H9 (cell line): ENCODE data around the gene CALM1. TPM values are rescaled to one million over a fixed set of nuclear protein-coding genes. Genes with fewer than 3 reads are reported as not detected.

Experiments
- DNase-seq: peaks from one replicate; pipeline ENCODE4 v3.0.0-alpha.2; 2017
- H2AFZ ChIP-seq: one replicate; pipeline ENCODE4 v1.6.1; 2013; ENCODE audit warnings: mild to moderate bottlenecking, low read length, control low read depth, moderate library complexity
- H2AK5ac ChIP-seq: 2 replicates; pipeline ENCODE4 v1.6.1; 2013; ENCODE audit warnings: low read length, control low read depth, mixed read lengths; ENCODE audit not compliant: insufficient read length
- H2BK120ac ChIP-seq: one replicate; pipeline ENCODE4 v1.6.1; 2013; ENCODE audit warnings: low read depth, mild to moderate bottlenecking, low read length, control low read depth, inconsistent platforms; ENCODE audit not compliant: poor library complexity, severe bottlenecking
- H2BK12ac ChIP-seq: 2 replicates; pipeline ENCODE4 v1.6.1; 2013; ENCODE audit warnings: low read length, control low read depth, mixed read lengths, low read depth; ENCODE audit not compliant: insufficient read length
- H2BK15ac ChIP-seq: 2 replicates; pipeline ENCODE4 v1.6.1; 2013; ENCODE audit warnings: low read depth, low read length, control low read depth
- H2BK20ac ChIP-seq: one replicate; pipeline ENCODE4 v1.6.1; 2013; ENCODE audit warnings: low read depth, mild to moderate bottlenecking, low read length, control low read depth, inconsistent platforms; ENCODE audit not compliant: poor library complexity, severe bottlenecking
- H2BK5ac ChIP-seq: 2 replicates; pipeline ENCODE4 v1.6.1; 2013; ENCODE audit warnings: low read length, control low read depth, mixed read lengths; ENCODE audit not compliant: insufficient read length
- H3K14ac ChIP-seq: 2 replicates; pipeline ENCODE4 v1.6.1; 2013; ENCODE audit warnings: low read length, control low read depth; ENCODE audit not compliant: insufficient read depth
- H3K18ac ChIP-seq: 2 replicates; pipeline ENCODE4 v1.6.1; 2013; ENCODE audit warnings: low read depth, mild to moderate bottlenecking, mixed read lengths, low read length, control low read depth; ENCODE audit not compliant: insufficient read length
- H3K23ac ChIP-seq: 2 replicates; pipeline ENCODE4 v1.6.1; 2013; ENCODE audit warnings: low read length, control low read depth, mixed read lengths, low read depth; ENCODE audit not compliant: insufficient read length
- H3K23me2 ChIP-seq: 2 replicates; pipeline ENCODE4 v1.6.1; 2013; ENCODE audit warnings: low read depth, mild to moderate bottlenecking, mixed read lengths, low read length, control low read depth; ENCODE audit not compliant: insufficient read length, poor library complexity, severe bottlenecking
- H3K27ac ChIP-seq: 2 replicates; pipeline ENCODE4 v1.5.1; 2013; ENCODE audit warnings: low read length, control low read depth, mixed read lengths, low read depth; ENCODE audit not compliant: insufficient read length
- H3K27me3 ChIP-seq: 2 replicates; pipeline ENCODE4 v1.6.1; 2013; ENCODE audit warnings: low read length, control low read depth, inconsistent platforms; ENCODE audit not compliant: insufficient read depth
- H3K4ac ChIP-seq: 2 replicates; pipeline ENCODE4 v1.6.1; 2013; ENCODE audit warnings: low read depth, mild to moderate bottlenecking, control low read depth, inconsistent platforms, low read length, moderate library complexity
- H3K4me1 ChIP-seq: 2 replicates; pipeline ENCODE4 v1.6.1; 2013; ENCODE audit warnings: low read length, control low read depth, inconsistent platforms; ENCODE audit not compliant: insufficient read depth
- H3K4me2 ChIP-seq: 2 replicates; pipeline ENCODE4 v1.6.1; 2013; ENCODE audit warnings: low read length, control low read depth, mixed read lengths; ENCODE audit not compliant: insufficient read length, insufficient read depth
- H3K56ac ChIP-seq: 2 replicates; pipeline ENCODE4 v1.6.1; 2013; ENCODE audit warnings: low read depth, mild to moderate bottlenecking, mixed read lengths, low read length, control low read depth; ENCODE audit not compliant: insufficient read length
- H3K79me1 ChIP-seq: 2 replicates; pipeline ENCODE4 v1.6.1; 2013; ENCODE audit warnings: low read depth, mild to moderate bottlenecking, moderate library complexity, low read length, control low read depth, inconsistent platforms; ENCODE audit not compliant: insufficient read depth, poor library complexity, severe bottlenecking
- H3K79me2 ChIP-seq: 2 replicates; pipeline ENCODE4 v1.6.1; 2013; ENCODE audit warnings: low read length, control low read depth, inconsistent platforms; ENCODE audit not compliant: insufficient read depth
- H3K9ac ChIP-seq: 2 replicates; pipeline ENCODE4 v1.6.1; 2013; ENCODE audit warnings: low read length, control low read depth, mixed read lengths; ENCODE audit not compliant: insufficient read length; ENCODE audit errors: extremely low read depth
- H3K9me3 ChIP-seq: one replicate; pipeline ENCODE4 v1.6.1; 2013; ENCODE audit warnings: low read depth, low read length, inconsistent platforms; ENCODE audit not compliant: control insufficient read depth
- H3T11ph ChIP-seq: one replicate; pipeline ENCODE4 v1.6.1; 2013; ENCODE audit warnings: mild to moderate bottlenecking, low read length, control low read depth, inconsistent platforms
- H4K20me1 ChIP-seq: one replicate; pipeline ENCODE4 v1.6.1; 2013; ENCODE audit not compliant: control insufficient read depth, insufficient read length, insufficient read depth
- H4K5ac ChIP-seq: 2 replicates; pipeline ENCODE4 v1.6.1; 2013; ENCODE audit warnings: low read depth, mild to moderate bottlenecking, mixed read lengths, low read length, control low read depth; ENCODE audit not compliant: insufficient read length
- H4K8ac ChIP-seq: replicated peaks from 2 replicates; pipeline ENCODE4 v1.6.1; 2013; ENCODE audit warnings: low read length, control low read depth, mixed read lengths, low read depth; ENCODE audit not compliant: insufficient read length
- H4K91ac ChIP-seq: 2 replicates; pipeline ENCODE4 v1.6.1; 2013; ENCODE audit warnings: low read depth, mild to moderate bottlenecking, moderate library complexity, mixed read lengths, low read length, control low read depth; ENCODE audit not compliant: insufficient read length
- H3K27ac Mint-ChIP-seq, 3 experiments: 2 replicates in 2 of 3; 3 replicates in 1 of 3; pipeline ENCODE4 v1.8.0; 2020 to 2021; ENCODE audit warnings: mixed read lengths in 3 of 3, mild to moderate bottlenecking in 1 of 3, moderate library complexity in 1 of 3
- H3K27me3 Mint-ChIP-seq: 2 replicates; pipeline ENCODE4 v1.8.0; 2021; ENCODE audit warnings: low read depth, mild to moderate bottlenecking, moderate library complexity, mixed read lengths
- H3K36me3 Mint-ChIP-seq, 3 experiments: 2 replicates in 2 of 3; 3 replicates in 1 of 3; pipeline ENCODE4 v1.8.0; 2020 to 2021; ENCODE audit warnings: low read depth in 3 of 3, mixed read lengths in 3 of 3; ENCODE audit not compliant: insufficient read depth in 1 of 3
- H3K4me1 Mint-ChIP-seq, 2 experiments: 2 replicates each; pipeline ENCODE4 v1.8.0; 2020; ENCODE audit warnings: mixed read lengths in 2 of 2
- H3K4me3 Mint-ChIP-seq, 2 experiments: 2 replicates in 1 of 2; 3 replicates in 1 of 2; pipeline ENCODE4 v1.8.0; 2020 to 2021; ENCODE audit warnings: mild to moderate bottlenecking in 2 of 2, mixed read lengths in 2 of 2, moderate library complexity in 1 of 2
- H3K9me3 Mint-ChIP-seq, 2 experiments: 2 replicates in 1 of 2; 3 replicates in 1 of 2; pipeline ENCODE4 v1.8.0; 2020; ENCODE audit warnings: mild to moderate bottlenecking in 2 of 2, mixed read lengths in 2 of 2, moderate library complexity in 1 of 2
- WGBS: extraction: QIAGEN DNeasy Blood & Tissue Kit; methylation state at CpG from one replicate; pipeline ENCODE4 v1.1.7; 2013; ENCODE audit warnings: missing lambda C conversion rate, low lambda C conversion rate, mixed read lengths; ENCODE audit not compliant: insufficient read length; ENCODE audit errors: extremely low coverage; 5-methylcytosine and 5-hydroxymethylcytosine counted together
- total RNA-seq: library from RNA; stranded (reverse); gene quantifications from 2 replicates; pipeline ENCODE4 v1.2.1, GENCODE V29; 2021
- TF ChIP-seq, protein P1 (sequence below): fragments of 200-600 bp; sonication (generic); conservative IDR thresholded peaks from 3 replicates; pipeline ENCODE4 v1.8.0; 2021; ENCODE audit warnings: antibody characterized with exemption, mild to moderate bottlenecking

The CALM1 gene
- total RNA-seq, 1 experiment from 2014 or later, result 354 TPM

DNA sequence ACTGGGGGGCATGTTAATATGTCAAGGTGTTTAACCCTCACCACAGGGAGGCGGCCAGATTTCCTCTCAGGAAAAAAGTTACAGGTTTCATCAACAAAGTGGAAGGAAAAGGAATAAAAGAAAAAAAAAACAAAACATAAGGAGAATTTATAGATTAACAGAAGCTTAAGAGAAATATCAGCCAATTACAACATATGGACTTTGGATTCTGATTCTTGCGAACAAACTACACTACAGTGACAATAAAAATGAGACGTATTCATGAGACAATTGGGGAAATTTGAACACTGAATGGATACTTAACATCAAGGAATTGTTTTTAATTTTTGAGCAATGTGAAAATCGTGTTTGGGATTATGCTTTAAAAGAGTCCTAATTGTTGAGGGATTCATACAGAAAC, 60.4 kb downstream of the CALM1 start:
- H3K9ac ChIP-seq, result no peak overlapping the region
- no peak overlapping the region for H3K4ac ChIP-seq
- H3K4me1 ChIP-seq, result peaks cover 3% of the 10 kb centered on the region; the same call in 1 of the 2 replicates
- no peak overlapping the region for H4K5ac ChIP-seq
- no peak overlapping the region for H3K56ac ChIP-seq
- Mint-ChIP-seq H3K4me3 (no peak overlapping the region), H3K9me3 (no peaks in the 10 kb centered on the region), H3K27me3 (peaks cover 5% of the 10 kb centered on the region), H3K36me3 (no peaks in the 10 kb centered on the region), H3K4me1 (peaks cover 13 to 16% of the 10 kb centered on the region in 2 experiments), H3K27ac (no peak overlapping the region)
- H3T11ph ChIP-seq, result no peak overlapping the region
- H2AK5ac ChIP-seq, result no peak overlapping the region
- no peak overlapping the region for H2BK12ac ChIP-seq
- H3K18ac ChIP-seq, result no peak overlapping the region
- WGBS, result no CpG with 5 or more reads among the region's 4 CpGs
- H2BK120ac ChIP-seq, result no peak overlapping the region
- no peaks in the 10 kb centered on the region for H3K27me3 ChIP-seq
- no peak overlapping the region for H4K8ac ChIP-seq
- H4K91ac ChIP-seq, result no peak overlapping the region
- no peaks in the 10 kb centered on the region for H3K79me1 ChIP-seq
- H4K20me1 ChIP-seq, result no peaks in the 10 kb centered on the region
- no peaks in the 10 kb centered on the region for H3K23me2 ChIP-seq
- no peak overlapping the region for H3K27ac ChIP-seq
- H2AFZ ChIP-seq, result no peak overlapping the region
- H2BK15ac ChIP-seq, result no peak overlapping the region
- H3K9me3 ChIP-seq, result no peaks in the 10 kb centered on the region
- H2BK5ac ChIP-seq, result no peak overlapping the region
- no peaks in the 10 kb centered on the region; the same call in 1 of the 2 replicates for H3K79me2 ChIP-seq
- H3K4me2 ChIP-seq, result no peak overlapping the region
- no peak overlapping the region for H2BK20ac ChIP-seq
- no peak overlapping the region for H3K14ac ChIP-seq
- no peak for DNase-seq
- no peak overlapping the region for H3K23ac ChIP-seq
- TF ChIP-seq, protein P1, sequence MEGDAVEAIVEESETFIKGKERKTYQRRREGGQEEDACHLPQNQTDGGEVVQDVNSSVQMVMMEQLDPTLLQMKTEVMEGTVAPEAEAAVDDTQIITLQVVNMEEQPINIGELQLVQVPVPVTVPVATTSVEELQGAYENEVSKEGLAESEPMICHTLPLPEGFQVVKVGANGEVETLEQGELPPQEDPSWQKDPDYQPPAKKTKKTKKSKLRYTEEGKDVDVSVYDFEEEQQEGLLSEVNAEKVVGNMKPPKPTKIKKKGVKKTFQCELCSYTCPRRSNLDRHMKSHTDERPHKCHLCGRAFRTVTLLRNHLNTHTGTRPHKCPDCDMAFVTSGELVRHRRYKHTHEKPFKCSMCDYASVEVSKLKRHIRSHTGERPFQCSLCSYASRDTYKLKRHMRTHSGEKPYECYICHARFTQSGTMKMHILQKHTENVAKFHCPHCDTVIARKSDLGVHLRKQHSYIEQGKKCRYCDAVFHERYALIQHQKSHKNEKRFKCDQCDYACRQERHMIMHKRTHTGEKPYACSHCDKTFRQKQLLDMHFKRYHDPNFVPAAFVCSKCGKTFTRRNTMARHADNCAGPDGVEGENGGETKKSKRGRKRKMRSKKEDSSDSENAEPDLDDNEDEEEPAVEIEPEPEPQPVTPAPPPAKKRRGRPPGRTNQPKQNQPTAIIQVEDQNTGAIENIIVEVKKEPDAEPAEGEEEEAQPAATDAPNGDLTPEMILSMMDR, result no peak

Other genes with a start within 250 kb of the CALM1 start
- gene PSMC1, start 140.5 kb upstream of the CALM1 start, total RNA-seq, result 97.3 and 113 TPM in 2 replicates
- 18.1 and 21.2 TPM in 2 replicates for gene NRDE2, start 65.1 kb upstream of the CALM1 start, total RNA-seq